IPS-NIHi7 (cell line): Measurements from ENCODE around the gene KRTAP5-10.
"Not testable (repeated sequence)": the region's sequence is repeated elsewhere in the genome, so short reads cannot be mapped to it uniquely, and the experiment has no call there.

ENCODE experiments used
- DNase-seq: peaks from one replicate; pipeline ENCODE4 v3.0.0; 2012; ENCODE audit warnings: mixed read lengths; ENCODE audit errors: extremely low spot score

The KRTAP5-10 gene

DNA sequence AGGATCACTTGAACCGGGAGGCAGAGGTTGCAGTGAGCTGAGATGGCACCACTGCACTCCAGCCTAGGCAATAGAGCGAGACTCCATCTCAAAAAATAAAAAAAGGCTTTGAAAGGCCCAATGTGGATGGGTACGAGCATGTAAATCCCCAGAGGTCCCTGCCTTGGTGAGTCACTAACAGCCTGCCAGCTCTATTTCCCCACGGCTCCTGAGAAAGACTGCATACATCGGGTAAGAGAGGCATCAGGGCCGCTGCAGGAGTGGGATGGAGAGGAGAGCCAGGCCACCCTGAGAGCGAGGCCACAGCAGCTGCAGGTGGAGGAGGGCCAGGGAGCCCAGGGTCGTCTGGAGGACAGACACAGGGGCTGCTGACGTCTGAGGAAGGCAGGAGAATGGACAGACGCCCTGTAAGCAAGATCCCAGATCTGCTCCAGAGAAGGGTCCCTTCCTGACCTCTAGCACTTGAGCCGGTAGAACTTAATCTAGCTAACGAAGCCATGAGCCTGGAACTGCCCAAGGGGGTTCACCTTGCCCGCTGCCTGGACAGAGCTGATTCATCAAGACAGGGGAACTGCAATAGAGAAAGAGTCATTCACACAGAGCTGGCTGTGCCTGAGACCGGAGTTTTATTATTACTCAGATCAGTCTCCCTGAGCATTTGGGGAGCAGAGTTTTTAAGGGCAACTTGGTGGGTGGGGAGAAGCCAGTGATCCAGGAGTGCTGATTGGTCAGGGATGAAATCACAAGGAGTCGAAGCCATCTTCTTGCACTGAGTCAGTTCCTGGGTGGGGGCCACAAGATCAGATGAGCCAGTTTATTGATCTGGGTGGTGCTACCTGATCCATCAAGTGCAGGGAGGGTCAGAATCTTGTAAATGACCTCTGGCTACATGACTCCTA, 22.2 kb upstream of the KRTAP5-10 start:
- no peak for DNase-seq

DNA sequence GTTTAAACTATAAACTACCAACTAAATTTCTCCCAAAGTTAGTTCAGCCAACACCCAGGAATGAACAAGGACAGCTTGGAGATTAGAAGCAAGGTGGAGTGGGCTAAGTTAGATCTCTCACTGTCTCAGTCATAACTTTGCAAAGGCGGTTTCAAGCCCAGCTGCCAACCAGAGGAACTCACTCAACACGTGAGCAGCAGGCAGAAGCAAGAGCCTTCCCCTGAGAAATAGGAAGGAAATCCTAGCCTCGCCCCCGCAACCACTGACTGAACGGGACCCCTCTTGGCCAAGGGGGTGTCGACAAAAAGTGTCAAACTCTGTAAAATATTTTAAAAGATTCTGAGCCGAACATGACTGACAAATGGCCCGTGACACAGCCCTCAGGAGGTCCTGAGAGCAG, 21.5 kb upstream of the KRTAP5-10 start:
- no peak for DNase-seq

DNA sequence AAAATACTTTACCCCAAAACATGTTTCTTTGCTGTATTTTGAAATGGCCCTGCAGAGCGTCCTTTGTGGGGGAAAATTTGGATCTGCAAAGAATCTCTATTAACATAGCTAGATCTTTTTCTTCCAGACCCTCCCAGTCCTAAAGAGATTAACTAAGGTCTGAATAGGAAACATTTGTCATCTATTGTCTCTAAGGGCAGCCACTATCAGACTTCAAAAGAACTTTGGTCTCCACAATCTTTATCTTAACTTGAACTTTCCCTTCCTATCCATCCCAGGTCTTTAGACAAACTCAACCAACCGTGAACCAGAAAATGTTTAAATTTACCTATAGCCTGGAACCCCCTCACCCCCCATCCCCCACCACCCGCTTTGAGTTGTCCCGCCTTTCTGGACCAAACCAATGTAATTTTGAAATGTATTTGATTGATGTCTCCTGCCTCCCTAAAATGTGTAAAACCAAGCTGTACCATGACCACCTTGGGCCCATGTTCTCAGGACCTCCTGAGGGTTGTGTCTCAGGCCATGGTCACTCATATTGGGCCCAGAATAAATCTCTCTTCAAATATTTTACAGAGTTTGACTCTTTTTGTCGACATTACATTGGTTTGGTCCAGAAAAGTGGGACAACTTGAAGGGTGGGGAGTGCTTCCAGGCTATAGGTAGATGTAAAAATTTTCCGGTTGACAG, 20.7 kb upstream of the KRTAP5-10 start:
- DNase-seq: no peak

GRCh38 chr11:71545405-71545966, 19.9 kb upstream of the KRTAP5-10 start:
- no peak for DNase-seq

GRCh38 chr11:71548120-71548519, 17.2 kb upstream of the KRTAP5-10 start, which contains the start of gene KRTAP5-9:
Gene KRTAP5-9 (plus strand): TSS chr11:71548420. CDS start chr11:71548658, 238 bp downstream.
- DNase-seq: no peak

DNA sequence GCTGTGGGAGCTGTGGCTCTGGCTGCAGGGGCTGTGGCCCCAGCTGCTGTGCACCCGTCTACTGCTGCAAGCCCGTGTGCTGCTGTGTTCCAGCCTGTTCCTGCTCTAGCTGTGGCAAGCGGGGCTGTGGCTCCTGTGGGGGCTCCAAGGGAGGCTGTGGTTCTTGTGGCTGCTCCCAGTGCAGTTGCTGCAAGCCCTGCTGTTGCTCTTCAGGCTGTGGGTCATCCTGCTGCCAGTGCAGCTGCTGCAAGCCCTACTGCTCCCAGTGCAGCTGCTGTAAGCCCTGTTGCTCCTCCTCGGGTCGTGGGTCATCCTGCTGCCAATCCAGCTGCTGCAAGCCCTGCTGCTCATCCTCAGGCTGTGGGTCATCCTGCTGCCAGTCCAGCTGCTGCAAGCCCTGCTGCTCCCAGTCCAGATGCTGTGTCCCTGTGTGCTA, 16.6 kb upstream of the KRTAP5-10 start:
- no peak for DNase-seq

- DNase-seq: no peak
Measured at GRCh38 chr11:71551711-71552110, 13.7 kb upstream of the KRTAP5-10 start.

GRCh38 chr11:71554996-71555395, 10.4 kb upstream of the KRTAP5-10 start:
- no peak for DNase-seq

GRCh38 chr11:71555508-71555907, 9.9 kb upstream of the KRTAP5-10 start:
- DNase-seq: no peak

GRCh38 chr11:71556018-71556417, 9.3 kb upstream of the KRTAP5-10 start:
- DNase-seq: no peak

- DNase-seq: no peak
Measured at GRCh38 chr11:71557257-71557656, 8.1 kb upstream of the KRTAP5-10 start.

DNA sequence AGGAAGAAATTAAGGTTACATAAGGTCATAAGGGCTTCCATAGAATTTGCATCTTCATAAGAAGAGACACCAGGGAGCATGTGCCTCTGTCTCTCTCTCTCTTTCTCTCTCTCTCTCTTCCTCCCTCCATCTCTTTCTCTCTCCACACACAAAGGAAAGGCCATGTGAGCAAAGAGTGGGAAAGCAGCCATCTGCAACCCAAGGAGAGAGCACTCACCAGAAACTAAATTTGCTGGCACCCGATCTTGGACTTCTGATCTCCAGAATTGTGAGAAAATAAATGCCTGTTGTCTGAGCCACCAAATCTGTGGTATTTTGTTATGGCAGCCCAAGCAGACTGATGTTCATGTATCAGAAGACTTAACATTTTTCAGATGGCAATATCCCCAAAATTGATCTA, 6.4 kb upstream of the KRTAP5-10 start:
- DNase-seq: no peak

GRCh38 chr11:71562120-71562519, 3.2 kb upstream of the KRTAP5-10 start:
- DNase-seq: no peak

GRCh38 chr11:71563406-71563805, 2.0 kb upstream of the KRTAP5-10 start:
- peak; percentile 81 for DNase-seq

- no peak for DNase-seq
Measured at GRCh38 chr11:71564430-71564829, 933 bp upstream of the KRTAP5-10 start.

GRCh38 chr11:71566081-71566620, 788 bp downstream of the KRTAP5-10 start:
- DNase-seq: no peak

DNA sequence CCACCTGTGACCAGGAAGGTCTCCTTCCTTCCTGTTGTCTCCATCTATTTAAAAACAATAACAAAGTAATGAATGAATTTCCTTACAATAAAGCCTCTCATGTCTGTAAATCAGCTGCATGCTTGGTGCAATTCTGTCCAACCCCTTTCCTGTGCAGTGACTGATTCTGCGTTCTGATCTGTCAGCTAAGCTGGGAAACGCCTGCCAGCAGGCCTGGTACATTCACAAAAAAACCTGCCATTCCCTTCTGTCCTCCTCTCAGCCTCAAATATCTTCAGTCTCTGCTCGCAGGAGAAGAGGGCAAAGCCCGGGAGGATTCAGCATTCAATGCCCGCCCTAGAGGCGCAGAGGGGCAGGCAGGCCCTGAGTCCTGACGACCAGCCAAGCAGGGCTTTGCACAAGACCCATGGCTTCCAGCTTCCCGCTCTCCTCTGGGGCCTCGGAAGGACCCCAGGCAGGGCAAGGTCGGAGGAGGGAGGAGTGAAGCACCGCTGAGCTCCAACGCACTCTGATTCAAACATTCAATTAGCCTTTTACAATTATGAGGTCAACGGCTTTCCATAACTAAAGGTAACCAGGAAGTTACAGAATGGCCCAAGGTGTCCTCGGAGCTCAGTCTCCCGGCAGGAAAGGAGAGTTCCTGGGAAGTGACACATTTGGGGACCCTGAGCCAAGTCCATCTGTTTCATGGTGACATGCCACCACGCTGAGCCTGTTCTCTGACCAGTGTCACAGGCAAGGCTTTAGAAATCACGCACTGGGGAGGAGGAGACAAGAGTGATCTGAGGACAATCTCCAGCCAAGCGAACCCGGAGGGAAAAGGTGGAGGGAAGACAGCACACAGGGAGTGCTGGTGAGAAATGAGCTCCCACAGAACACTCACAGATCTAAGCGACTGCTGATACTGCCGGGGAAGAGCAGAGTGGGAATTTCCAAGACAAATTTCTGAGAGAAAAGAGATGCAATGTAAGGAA, 1.6 kb downstream of the KRTAP5-10 start:
- not testable (repeated sequence) for DNase-seq

GRCh38 chr11:71567633-71568032, 2.3 kb downstream of the KRTAP5-10 start:
- not testable (repeated sequence) for DNase-seq

GRCh38 chr11:71568704-71569349, 3.5 kb downstream of the KRTAP5-10 start:
- DNase-seq: no peak

DNA sequence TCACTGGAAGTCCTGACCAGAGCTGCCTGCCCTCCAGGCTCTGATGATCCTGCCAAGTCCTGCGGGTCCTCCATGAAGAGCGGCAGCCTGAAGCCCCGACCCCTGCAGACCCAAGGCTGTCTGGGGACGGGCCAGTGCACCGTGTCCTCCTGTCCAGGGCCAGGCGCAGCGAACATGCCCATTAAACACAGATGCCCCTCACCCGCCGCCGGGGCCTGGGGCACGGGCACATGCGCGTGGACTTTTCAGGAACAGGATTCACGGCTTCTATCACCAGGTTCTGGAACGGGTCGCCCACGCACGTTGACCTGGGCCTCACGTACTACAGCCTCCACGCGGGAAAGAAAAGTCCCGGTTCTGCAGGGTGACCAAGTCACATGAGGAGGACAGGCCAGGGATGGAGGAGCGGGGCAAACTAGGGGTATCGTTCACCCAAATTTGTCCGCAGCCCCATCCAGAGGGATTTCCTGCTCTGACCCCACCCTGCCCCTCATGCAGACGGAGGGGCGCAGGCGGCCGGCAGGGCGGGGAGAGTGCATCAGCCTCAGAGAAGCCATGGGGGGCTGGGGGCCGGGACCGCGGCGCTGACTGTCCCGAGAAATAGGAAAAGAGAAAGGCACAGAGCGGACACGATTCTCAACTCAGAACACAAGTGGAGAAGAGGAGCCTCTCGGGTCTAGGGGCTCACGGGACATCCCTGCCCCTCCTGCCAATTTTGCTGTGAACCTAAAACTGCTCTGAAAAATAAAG, 5.9 kb downstream of the KRTAP5-10 start:
- DNase-seq: not testable (repeated sequence)
